HK-2 (cell line): ENCODE data around the gene G2E3.
"Not testable (repeated sequence)": the region's sequence is repeated elsewhere in the genome, so short reads cannot be mapped to it uniquely, and the experiment has no call there.

Experiments
- DNase-seq: peaks from one replicate; pipeline ENCODE4 v3.0.0-alpha.2; 2018; ENCODE audit not compliant: unreplicated experiment

Gene G2E3

GRCh38 chr14:30558675-30559555 is at the start of gene G2E3:
TSS of gene G2E3 (plus strand) at chr14:30559158. CDS start at chr14:30581080, 21,922 bp downstream.
- DNase-seq, result peak; percentile 87

GRCh38 chr14:30517737-30518136 is 41.2 kb upstream of the G2E3 start:
- no peak for DNase-seq

- DNase-seq, result no peak
Measured at GRCh38 chr14:30518867-30519560, 39.9 kb upstream of the G2E3 start.

GRCh38 chr14:30519961-30520360 is 39.0 kb upstream of the G2E3 start:
- DNase-seq, result no peak

GRCh38 chr14:30520536-30520935 is 38.4 kb upstream of the G2E3 start:
- no peak for DNase-seq

- DNase-seq, result no peak
Measured at GRCh38 chr14:30521899-30522736, 36.8 kb upstream of the G2E3 start.

GRCh38 chr14:30525833-30526232 is 33.1 kb upstream of the G2E3 start:
- DNase-seq, result no peak

GRCh38 chr14:30527196-30527595 is 31.8 kb upstream of the G2E3 start:
- no peak for DNase-seq

- no peak for DNase-seq
Measured at GRCh38 chr14:30528119-30528518, 30.8 kb upstream of the G2E3 start.

- no peak for DNase-seq
Measured at GRCh38 chr14:30528778-30529642, 29.9 kb upstream of the G2E3 start.

- no peak for DNase-seq
Measured at GRCh38 chr14:30532264-30532663, 26.7 kb upstream of the G2E3 start.

- DNase-seq, result no peak
Measured at GRCh38 chr14:30533126-30533525, 25.8 kb upstream of the G2E3 start.

GRCh38 chr14:30541318-30541717 is 17.6 kb upstream of the G2E3 start:
- DNase-seq, result no peak

GRCh38 chr14:30546735-30547134 is 12.2 kb upstream of the G2E3 start:
- not testable (repeated sequence) for DNase-seq

GRCh38 chr14:30547388-30548048 is 11.4 kb upstream of the G2E3 start:
- no peak for DNase-seq

GRCh38 chr14:30550335-30550734 is 8.6 kb upstream of the G2E3 start:
- no peak for DNase-seq

GRCh38 chr14:30551460-30551859 is 7.5 kb upstream of the G2E3 start:
- no peak for DNase-seq

GRCh38 chr14:30553311-30553989 is 5.5 kb upstream of the G2E3 start:
- DNase-seq, result no peak

GRCh38 chr14:30558362-30558674 is 640 bp upstream of the G2E3 start:
- DNase-seq, result no peak

GRCh38 chr14:30559638-30560091 is 707 bp downstream of the G2E3 start:
- DNase-seq, result no peak
